ENCODE results near the gene SH3PXD2A.

DNA sequence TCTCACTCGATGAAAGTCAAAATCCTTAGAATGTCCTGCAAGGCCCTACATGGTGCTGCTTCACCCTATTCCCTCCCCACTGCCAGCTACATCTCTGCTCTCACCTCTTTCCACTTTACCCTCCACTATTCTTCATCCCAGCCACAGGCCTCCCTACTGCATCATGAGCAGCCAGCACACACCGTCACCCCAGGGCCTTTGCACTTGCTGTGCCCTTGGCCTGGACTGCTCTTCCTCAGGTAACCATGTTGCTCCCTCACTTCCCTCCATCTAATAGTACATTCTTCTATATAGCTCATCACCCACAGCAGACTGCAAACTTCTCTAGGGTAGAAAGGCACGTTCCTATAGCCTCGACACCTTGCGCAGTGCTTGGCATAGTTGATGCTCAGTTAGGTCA is 167.7 kb downstream of the SH3PXD2A start:
- TF ChIP-seq, protein P1, sequence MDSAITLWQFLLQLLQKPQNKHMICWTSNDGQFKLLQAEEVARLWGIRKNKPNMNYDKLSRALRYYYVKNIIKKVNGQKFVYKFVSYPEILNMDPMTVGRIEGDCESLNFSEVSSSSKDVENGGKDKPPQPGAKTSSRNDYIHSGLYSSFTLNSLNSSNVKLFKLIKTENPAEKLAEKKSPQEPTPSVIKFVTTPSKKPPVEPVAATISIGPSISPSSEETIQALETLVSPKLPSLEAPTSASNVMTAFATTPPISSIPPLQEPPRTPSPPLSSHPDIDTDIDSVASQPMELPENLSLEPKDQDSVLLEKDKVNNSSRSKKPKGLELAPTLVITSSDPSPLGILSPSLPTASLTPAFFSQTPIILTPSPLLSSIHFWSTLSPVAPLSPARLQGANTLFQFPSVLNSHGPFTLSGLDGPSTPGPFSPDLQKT (IDR thresholded peaks at IDR 0.05; ENCODE audit: borderline replicate concordance, low read depth, low read length), result no peak
- TF ChIP-seq, protein P2, sequence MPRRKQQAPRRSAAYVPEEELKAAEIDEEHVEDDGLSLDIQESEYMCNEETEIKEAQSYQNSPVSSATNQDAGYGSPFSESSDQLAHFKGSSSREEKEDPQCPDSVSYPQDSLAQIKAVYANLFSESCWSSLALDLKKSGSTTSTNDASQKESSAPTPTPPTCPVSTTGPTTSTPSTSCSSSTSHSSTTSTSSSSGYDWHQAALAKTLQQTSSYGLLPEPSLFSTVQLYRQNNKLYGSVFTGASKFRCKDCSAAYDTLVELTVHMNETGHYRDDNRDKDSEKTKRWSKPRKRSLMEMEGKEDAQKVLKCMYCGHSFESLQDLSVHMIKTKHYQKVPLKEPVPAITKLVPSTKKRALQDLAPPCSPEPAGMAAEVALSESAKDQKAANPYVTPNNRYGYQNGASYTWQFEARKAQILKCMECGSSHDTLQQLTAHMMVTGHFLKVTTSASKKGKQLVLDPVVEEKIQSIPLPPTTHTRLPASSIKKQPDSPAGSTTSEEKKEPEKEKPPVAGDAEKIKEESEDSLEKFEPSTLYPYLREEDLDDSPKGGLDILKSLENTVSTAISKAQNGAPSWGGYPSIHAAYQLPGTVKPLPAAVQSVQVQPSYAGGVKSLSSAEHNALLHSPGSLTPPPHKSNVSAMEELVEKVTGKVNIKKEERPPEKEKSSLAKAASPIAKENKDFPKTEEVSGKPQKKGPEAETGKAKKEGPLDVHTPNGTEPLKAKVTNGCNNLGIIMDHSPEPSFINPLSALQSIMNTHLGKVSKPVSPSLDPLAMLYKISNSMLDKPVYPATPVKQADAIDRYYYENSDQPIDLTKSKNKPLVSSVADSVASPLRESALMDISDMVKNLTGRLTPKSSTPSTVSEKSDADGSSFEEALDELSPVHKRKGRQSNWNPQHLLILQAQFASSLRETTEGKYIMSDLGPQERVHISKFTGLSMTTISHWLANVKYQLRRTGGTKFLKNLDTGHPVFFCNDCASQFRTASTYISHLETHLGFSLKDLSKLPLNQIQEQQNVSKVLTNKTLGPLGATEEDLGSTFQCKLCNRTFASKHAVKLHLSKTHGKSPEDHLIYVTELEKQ (tag by site-specific recombination; IDR thresholded peaks at IDR 0.05; ENCODE audit: borderline replicate concordance), result no peak
- TF ChIP-seq ZXDB (tag by site-specific recombination; IDR thresholded peaks at IDR 0.05) (no peak), ZNF626 (tag by site-specific recombination; IDR thresholded peaks at IDR 0.05) (no peak), ZBTB1 (tag by site-specific recombination; IDR thresholded peaks at IDR 0.05) (no peak)
